ENCODE data around the gene ZMYND8. TPM values are rescaled to one million over a fixed set of nuclear protein-coding genes. Genes with fewer than 3 reads are reported as not detected.
"Not testable (repeated sequence)": the region's sequence is repeated elsewhere in the genome, so short reads cannot be mapped to it uniquely, and the experiment has no call there.

The ZMYND8 gene
- total and polyA plus RNA-seq, 7 donors, result 7.8 to 46.0 (median 24.8) TPM

DNA sequence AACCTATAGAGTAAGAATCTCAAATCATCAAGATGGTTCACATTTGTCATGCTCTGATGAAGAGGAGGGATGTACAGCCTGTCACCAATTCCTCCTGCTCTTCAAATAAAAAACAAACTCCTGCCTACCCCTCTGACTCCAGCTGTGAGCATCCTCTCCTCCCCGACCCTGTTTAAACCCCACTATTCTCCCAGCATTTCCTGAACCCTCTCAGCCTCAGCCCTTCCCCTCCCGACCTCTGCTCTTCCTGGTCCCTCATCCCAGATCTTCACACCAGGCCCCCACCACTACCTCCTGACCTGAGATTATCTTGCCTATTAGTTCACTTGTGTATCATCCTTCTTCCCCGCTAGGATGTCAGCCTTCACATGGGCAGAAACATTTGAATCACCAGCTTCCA, 75.8 kb downstream of the ZMYND8 start:
- Histone ChIP-seq H3K27ac (no peak overlapping the region), H3K27me3 (no peaks in the 10 kb centered on the region), H3K4me3 (no peak overlapping the region), H3K9me3 (no peaks in the 10 kb centered on the region), H3K36me3 (peaks cover 0 to 73% (median 29%) of the 10 kb centered on the region in 4 donors), H3K4me1 (peaks cover 0 to 20% (median 14%) of the 10 kb centered on the region in 4 donors)
- intact Hi-C loops (cut with DNase I), result no loop called here
- TF ChIP-seq, protein P1, sequence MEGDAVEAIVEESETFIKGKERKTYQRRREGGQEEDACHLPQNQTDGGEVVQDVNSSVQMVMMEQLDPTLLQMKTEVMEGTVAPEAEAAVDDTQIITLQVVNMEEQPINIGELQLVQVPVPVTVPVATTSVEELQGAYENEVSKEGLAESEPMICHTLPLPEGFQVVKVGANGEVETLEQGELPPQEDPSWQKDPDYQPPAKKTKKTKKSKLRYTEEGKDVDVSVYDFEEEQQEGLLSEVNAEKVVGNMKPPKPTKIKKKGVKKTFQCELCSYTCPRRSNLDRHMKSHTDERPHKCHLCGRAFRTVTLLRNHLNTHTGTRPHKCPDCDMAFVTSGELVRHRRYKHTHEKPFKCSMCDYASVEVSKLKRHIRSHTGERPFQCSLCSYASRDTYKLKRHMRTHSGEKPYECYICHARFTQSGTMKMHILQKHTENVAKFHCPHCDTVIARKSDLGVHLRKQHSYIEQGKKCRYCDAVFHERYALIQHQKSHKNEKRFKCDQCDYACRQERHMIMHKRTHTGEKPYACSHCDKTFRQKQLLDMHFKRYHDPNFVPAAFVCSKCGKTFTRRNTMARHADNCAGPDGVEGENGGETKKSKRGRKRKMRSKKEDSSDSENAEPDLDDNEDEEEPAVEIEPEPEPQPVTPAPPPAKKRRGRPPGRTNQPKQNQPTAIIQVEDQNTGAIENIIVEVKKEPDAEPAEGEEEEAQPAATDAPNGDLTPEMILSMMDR (IDR thresholded peaks at IDR 0.05), result no peak
- TF ChIP-seq POLR2A (IDR thresholded peaks at IDR 0.05) (no peak), POLR2AphosphoS5 (IDR thresholded peaks at IDR 0.05) (no peak), EP300 (IDR thresholded peaks at IDR 0.05) (no peak)
- peak; percentile 34 for DNase-seq
- WGBS, 2 donors, result 83 to 84% methylated on average over 3 of the region's 3 CpGs

DNA sequence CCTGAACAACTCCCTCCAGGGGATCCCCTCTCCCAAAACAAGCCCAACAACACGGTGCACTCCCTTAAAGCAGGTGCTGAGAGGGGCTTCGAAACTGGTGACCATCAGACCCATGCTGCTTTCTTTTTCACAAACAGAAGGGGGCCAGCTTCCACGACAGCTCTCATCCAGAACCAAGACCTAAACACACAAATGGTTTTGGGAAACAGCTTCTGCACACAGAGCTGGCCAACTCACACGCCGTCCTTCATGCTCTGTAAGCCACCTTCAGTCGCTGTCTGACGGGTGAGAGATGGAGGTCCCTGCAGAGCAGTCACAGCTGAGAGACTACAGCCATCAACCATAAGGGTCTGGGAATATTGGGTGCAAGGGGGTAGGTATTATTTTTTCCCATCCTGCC, 76.3 kb downstream of the ZMYND8 start:
- intact Hi-C loops (cut with DNase I), result no loop called here
- Histone ChIP-seq H3K4me3 (no peak overlapping the region), H3K4me1 (peaks cover 0 to 25% (median 18%) of the 10 kb centered on the region in 4 donors), H3K36me3 (peaks cover 0 to 73% (median 31%) of the 10 kb centered on the region in 4 donors), H3K9me3 (no peaks in the 10 kb centered on the region), H3K27me3 (no peaks in the 10 kb centered on the region), H3K27ac (no peak overlapping the region)
- WGBS, 2 donors, result 93 to 96% methylated on average over 7 of the region's 7 CpGs
- peak; percentile 26 for DNase-seq
- no peak for TF ChIP-seq EP300 (IDR thresholded peaks at IDR 0.05)
- TF ChIP-seq, protein P1 (IDR thresholded peaks at IDR 0.05), result no peak
- TF ChIP-seq POLR2A (IDR thresholded peaks at IDR 0.05), result no peak
- no peak for TF ChIP-seq POLR2AphosphoS5 (IDR thresholded peaks at IDR 0.05)

DNA sequence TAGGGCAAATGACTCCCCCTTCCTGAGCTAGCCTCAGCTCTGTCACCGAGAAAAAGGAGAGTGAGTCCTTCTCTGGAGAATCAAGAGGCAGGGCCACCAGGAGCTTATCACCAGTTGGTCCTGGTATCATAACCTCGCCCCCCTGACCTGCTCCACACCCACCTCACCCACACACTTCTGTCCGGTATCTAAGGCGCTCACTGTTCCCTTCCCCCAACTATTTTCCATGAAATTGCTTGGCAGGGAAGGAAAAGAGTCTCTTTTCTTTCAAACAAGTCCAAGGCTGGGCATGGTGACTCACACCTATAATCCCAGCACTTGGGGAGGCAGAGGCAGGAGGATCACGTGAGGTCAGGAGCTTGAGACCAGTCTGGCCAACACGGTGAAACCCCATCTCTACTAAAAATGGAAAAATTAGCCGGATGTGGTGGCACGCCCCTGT, 77.6 kb downstream of the ZMYND8 start:
- 87 to 91% methylated on average over 8 of the region's 8 CpGs for WGBS, 2 donors
- Histone ChIP-seq H3K9me3 (no peaks in the 10 kb centered on the region), H3K27me3 (no peaks in the 10 kb centered on the region), H3K4me1 (peaks cover 0 to 38% (median 31%) of the 10 kb centered on the region in 4 donors), H3K27ac (peak overlapping the region; percentile 42 to 82 (median 61)), H3K36me3 (peaks cover 0 to 60% (median 31%) of the 10 kb centered on the region in 4 donors), H3K4me3 (no peak overlapping the region)
- no peak for TF ChIP-seq POLR2A (IDR thresholded peaks at IDR 0.05)
- no peak for TF ChIP-seq EP300 (IDR thresholded peaks at IDR 0.05)
- no peak for TF ChIP-seq POLR2AphosphoS5 (IDR thresholded peaks at IDR 0.05)
- TF ChIP-seq, protein P1 (IDR thresholded peaks at IDR 0.05), result no peak
- DNase-seq, result peak; percentile 57
- intact Hi-C loops (cut with DNase I), result loop anchor here (10.0 kb wide), 2 partner anchors 226 to 524 kb away; partner anchors contain the start of gene NCOA3

DNA sequence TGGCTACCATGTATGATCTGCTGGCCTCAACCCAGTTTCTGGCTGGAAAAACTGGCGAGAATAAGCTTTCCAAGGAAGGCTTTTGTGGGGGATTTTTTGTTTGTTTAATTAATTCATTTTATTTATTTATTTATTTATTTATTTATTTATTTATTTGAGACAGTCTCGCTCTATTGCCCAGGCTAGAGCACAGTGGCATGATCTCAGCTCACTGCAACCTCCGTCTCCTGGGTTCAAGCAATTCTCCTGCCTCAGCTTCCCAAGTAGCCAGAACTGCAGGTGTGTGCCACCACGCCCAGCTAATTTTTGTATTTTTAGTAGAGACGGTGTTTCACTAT, 79.0 kb downstream of the ZMYND8 start:
- Histone ChIP-seq H3K4me1 (peaks cover 0 to 52% (median 41%) of the 10 kb centered on the region in 4 donors), H3K27ac (peak overlapping the region; percentile 43 to 84 (median 80)), H3K36me3 (peaks cover 0 to 46% (median 27%) of the 10 kb centered on the region in 4 donors)
- not testable (repeated sequence) for H3K9me3 ChIP-seq, DNase-seq, H3K27me3 ChIP-seq, H3K4me3 ChIP-seq
- intact Hi-C loops (cut with DNase I), result loop anchor here (10.0 kb wide), 2 partner anchors 227 to 523 kb away; partner anchors contain the start of gene NCOA3
- WGBS, 2 donors, result 88 to 90% methylated on average over 5 of the region's 5 CpGs

DNA sequence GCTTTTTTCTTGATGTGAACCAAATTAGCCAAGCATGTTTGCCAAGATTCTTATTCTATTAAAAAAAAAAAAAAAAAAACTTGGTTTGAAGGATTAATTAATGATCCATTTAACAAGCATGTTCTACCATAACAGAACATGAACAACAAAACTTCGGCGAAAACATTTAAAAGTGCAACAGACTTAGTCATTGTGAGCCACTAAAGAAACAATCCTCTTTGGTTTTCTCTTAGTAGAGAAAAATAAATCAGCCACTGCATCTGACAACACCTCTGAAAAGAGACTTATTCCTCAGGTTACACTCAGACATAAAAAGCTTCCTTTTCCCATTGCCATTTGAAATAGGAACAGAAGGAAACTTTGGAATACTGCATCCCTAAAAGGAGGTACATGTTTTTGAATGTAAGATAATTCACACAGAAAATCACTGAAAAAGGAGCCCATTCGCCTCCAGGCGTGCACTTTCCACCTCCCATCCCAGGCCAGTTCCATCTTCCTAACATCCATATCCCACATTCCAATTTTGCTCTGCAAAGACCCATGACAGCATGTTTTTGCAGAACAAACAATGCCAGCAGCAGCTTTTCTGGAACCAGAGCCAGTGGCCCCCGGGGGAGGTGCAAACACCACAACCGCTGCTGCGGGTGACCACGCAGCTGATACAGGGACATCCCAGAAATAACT, 79.5 kb downstream of the ZMYND8 start:
- 79 to 86% methylated on average over 8 of the region's 8 CpGs for WGBS, 2 donors
- Histone ChIP-seq H3K36me3 (peaks cover 0 to 41% (median 23%) of the 10 kb centered on the region in 4 donors), H3K4me3 (no peak overlapping the region), H3K27me3 (no peaks in the 10 kb centered on the region), H3K4me1 (peaks cover 0 to 54% (median 41%) of the 10 kb centered on the region in 4 donors), H3K27ac (peak overlapping the region; percentile 43 to 84 (median 80)), H3K9me3 (no peaks in the 10 kb centered on the region)
- TF ChIP-seq POLR2AphosphoS5 (IDR thresholded peaks at IDR 0.05) (peak in 2 of 4 donors; percentile 6 to 10), EP300 (IDR thresholded peaks at IDR 0.05) (no peak)
- peak; percentile 76 for DNase-seq
- intact Hi-C loops (cut with DNase I), result loop anchor here (10.0 kb wide), 2 partner anchors 228 to 522 kb away; partner anchors contain the start of gene NCOA3
